GM12873 (cell line): ENCODE data around the gene TBC1D8.

Source experiments
- TF ChIP-seq, protein P1 (sequence below): IDR thresholded peaks from 2 replicates; pipeline ENCODE4 v1.5.1; 2012; ENCODE audit warnings: low read depth, mild to moderate bottlenecking, moderate library complexity, low read length, control low read depth; ENCODE audit not compliant: insufficient read depth; ENCODE audit errors: missing control alignments

Gene TBC1D8

DNA sequence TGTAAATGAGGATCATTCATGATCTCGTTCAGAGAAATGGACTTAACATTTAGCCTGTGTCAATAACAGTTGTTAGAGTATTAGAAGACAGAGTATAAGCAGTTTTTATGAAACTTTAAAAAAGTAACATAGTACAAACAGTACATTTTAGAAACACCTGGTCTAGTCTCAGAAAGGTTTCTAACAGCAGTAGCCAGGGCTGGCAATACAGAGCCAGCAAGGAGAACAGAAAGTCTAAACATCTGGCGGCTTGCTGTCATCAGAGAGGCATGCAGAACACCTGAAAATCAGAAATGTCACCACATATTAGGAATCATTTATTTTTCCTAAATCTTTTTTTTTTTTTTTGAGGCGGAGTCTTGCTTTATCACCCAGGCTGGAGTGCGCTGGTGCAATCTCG, 99.0 kb downstream of the TBC1D8 start:
- TF ChIP-seq, protein P1, sequence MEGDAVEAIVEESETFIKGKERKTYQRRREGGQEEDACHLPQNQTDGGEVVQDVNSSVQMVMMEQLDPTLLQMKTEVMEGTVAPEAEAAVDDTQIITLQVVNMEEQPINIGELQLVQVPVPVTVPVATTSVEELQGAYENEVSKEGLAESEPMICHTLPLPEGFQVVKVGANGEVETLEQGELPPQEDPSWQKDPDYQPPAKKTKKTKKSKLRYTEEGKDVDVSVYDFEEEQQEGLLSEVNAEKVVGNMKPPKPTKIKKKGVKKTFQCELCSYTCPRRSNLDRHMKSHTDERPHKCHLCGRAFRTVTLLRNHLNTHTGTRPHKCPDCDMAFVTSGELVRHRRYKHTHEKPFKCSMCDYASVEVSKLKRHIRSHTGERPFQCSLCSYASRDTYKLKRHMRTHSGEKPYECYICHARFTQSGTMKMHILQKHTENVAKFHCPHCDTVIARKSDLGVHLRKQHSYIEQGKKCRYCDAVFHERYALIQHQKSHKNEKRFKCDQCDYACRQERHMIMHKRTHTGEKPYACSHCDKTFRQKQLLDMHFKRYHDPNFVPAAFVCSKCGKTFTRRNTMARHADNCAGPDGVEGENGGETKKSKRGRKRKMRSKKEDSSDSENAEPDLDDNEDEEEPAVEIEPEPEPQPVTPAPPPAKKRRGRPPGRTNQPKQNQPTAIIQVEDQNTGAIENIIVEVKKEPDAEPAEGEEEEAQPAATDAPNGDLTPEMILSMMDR, result no peak

DNA sequence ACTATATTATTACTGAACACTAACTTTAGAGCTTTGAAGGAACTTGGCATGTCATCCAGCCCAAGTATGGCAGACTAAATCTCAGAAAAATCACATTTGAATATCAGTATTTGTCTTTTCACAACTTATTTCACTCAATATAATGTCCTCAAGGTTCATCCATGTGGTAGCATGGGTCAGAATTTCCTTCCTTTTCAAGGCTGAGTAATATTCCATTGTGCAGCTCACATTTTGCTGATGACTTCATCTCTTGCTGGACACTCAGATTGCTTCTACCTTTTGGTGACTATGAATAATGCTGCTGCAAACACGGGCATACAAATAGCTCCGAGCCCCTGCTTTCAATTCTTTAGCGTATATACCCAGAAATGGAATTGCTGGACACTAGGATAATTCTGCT, 102.4 kb downstream of the TBC1D8 start:
- TF ChIP-seq, protein P1, result no peak

DNA sequence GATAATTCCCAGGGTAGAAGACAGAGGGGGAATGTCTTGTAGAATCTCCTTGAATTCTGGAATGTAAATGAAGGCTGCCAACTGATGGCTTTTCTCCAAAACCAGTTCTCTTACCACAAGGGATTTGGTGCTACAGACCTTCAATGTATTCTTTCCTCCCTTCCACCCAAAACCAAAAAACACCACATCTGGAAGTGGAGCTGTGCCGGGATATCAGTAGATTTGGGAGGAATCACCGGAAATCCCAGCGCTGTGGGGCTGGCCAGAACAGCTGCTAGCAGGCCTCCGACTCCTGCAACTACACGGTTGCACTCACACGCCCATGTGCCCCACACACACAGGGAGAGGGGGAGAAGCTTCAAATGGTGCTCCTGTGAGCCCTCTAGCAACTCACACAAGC, 103.4 kb downstream of the TBC1D8 start:
- TF ChIP-seq, protein P1, result no peak

DNA sequence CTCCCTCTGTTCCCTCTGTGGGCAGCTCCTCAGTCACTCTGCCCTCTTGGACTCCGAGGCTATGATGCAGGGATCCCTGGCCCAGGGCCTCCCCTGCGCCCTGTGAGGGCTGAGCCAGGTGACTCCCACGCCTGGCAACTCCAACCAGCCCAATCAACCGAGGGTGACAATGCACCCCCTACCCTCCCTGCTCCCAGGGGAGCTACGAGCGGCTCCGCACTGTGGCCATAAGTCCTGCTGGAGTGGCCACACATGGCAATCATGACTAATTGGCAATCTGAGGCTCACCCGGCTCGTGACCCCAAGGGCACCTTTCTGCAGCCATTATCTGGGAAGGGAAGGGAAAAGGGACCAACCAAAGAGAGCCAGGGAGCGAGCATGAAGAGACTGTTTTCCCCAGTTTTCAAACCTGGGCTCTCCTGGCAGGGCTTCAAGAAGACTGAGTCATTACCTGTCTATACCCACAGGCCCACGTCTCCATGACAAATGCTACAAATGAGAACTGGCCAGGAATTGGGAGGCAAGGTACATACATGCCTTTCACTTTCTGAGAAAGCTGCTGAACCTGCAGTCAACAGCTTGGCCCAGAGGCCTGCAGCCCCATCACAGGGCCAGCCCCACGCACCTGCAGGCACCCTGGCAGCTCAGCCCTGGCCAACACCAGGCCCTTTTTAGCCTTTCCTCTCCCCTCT, 104.0 kb downstream of the TBC1D8 start:
- TF ChIP-seq, protein P1, result no peak

DNA sequence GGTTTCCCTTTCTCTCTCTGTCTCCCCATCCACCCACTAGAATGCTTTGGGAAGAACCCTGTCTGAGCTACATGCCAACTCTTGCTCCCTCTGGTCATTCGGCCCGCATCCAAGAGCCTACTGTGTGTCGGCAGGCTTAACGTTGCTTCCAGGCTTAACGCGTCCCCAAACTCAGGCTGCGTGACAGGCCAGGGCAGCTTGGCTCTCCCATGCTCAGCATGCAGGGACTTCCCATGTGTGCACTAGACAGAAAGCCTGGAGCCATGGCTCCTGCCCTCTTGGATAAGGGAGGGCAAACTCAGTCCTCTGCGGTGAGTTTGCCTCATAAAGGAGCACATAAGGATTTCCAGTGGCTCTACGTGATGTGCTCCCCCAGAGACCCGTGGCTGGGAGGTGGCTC, 105.9 kb downstream of the TBC1D8 start:
- TF ChIP-seq, protein P1, result no peak

- TF ChIP-seq, protein P1, result no peak
These were observed 109.8 kb downstream of the TBC1D8 start for GRCh38 chr2:101041413-101041812.

- TF ChIP-seq, protein P1, result no peak
These were observed 110.4 kb downstream of the TBC1D8 start for GRCh38 chr2:101040761-101041160.
